ENCODE data around the gene CCDC148.

GRCh38 chr2:158129037-158129436 lies 327.5 kb downstream of the CCDC148 start:
- TF ChIP-seq POLR2A (IDR thresholded peaks at IDR 0.05) (no peak), CTCF (IDR thresholded peaks at IDR 0.05) (no peak)

Data from testis (tissue), 2 donors.